A549 (cell line): ENCODE results near the gene SIGLECL1. TPM values are rescaled to one million over a fixed set of nuclear protein-coding genes. Genes with fewer than 3 reads are reported as not detected.

Experiments
- ATAC-seq, 2 experiments: fragments of 200-7000 bp in 1 of 2; fragments of >200 bp in 1 of 2; cut with Nextera tagmentation in 1 of 2; cut with Tn5 transposase in 1 of 2; 3 replicates each; pipeline versions ENCODE4 v1.8.0 to v1.9.1; 2018 to 2020; ENCODE audit warnings: mild to moderate bottlenecking in 1 of 2, moderate library complexity in 1 of 2
- CTCF ChIA-PET: fragments of 300-600 bp; sonication (Branson Sonifier 250); formaldehyde crosslinking; extraction: SDS; loops from one replicate; lab custom pipeline; 2021; ENCODE audit warnings: antibody characterized with exemption, inconsistent platforms; lab: Yijun Ruan, JAX
- POLR2A ChIA-PET: fragments of 350-600 bp; formaldehyde crosslinking; extraction: SDS; loops from one replicate; lab custom pipeline; 2021; ENCODE audit warnings: antibody characterized with exemption, inconsistent platforms; lab: Yijun Ruan, JAX
- DNase-seq, 2 experiments: peaks; one replicate each; pipeline versions ENCODE4 v3.0.0 to v3.0.0-alpha.2; 2011 to 2016; ENCODE audit warnings: low read depth in 1 of 2, low spot score in 1 of 2
- FAIRE-seq: peaks from 2 replicates; lab custom pipeline; 2011; peaks lifted over from hg19 to GRCh38; lab: Jason Lieb, UNC
- H3K27ac ChIP-seq, 2 experiments: fragments of >200 bp; sonication (Bioruptor Twin); formaldehyde crosslinking; 3 replicates each; pipeline ENCODE4 v1.5.1; 2016 to 2017
- H3K4me1 ChIP-seq: fragments of >200 bp; sonication (Bioruptor Twin); formaldehyde crosslinking; 3 replicates; pipeline ENCODE4 v1.6.1; 2016
- H3K4me2 ChIP-seq: fragments of >200 bp; sonication (Bioruptor Twin); formaldehyde crosslinking; 3 replicates; pipeline ENCODE4 v1.6.1; 2016
- H3K4me3 ChIP-seq: fragments of >200 bp; sonication (Bioruptor Twin); formaldehyde crosslinking; 3 replicates; pipeline ENCODE4 v1.5.1; 2016
- H3K9me3 ChIP-seq: fragments of >200 bp; sonication (Bioruptor Twin); formaldehyde crosslinking; 3 replicates; pipeline ENCODE4 v1.6.1; 2016
- BHLHE40 ChIP-seq: IDR thresholded peaks from 2 replicates; pipeline ENCODE4 v1.6.1; 2012; ENCODE audit warnings: low read depth, low read length, inconsistent platforms
- CBX2 ChIP-seq: fragments of 200-600 bp; sonication (generic); IDR thresholded peaks from 2 replicates; pipeline ENCODE4 v1.6.1; 2016; ENCODE audit warnings: low read depth, mild to moderate bottlenecking, borderline replicate concordance
- CTCF ChIP-seq: fragments of >200 bp; sonication (Bioruptor Twin); formaldehyde crosslinking; IDR thresholded peaks from 3 replicates; pipeline ENCODE4 v1.5.1; 2016
- EHMT2 ChIP-seq: fragments of 200-600 bp; sonication (generic); IDR thresholded peaks from 2 replicates; pipeline ENCODE4 v1.6.1; 2016; ENCODE audit warnings: antibody characterized with exemption, low read depth, mild to moderate bottlenecking, moderate library complexity
- EP300 ChIP-seq, 2 experiments: fragments of >200 bp; sonication (Bioruptor Twin); formaldehyde crosslinking; IDR thresholded peaks; 2 replicates in 1 of 2; 3 replicates in 1 of 2; pipeline ENCODE4 v1.6.1; 2016 to 2017
- ESRRA ChIP-seq: fragments of 150-350 bp; IDR thresholded peaks from 2 replicates; pipeline ENCODE4 v1.6.1; 2014; ENCODE audit warnings: mild to moderate bottlenecking, low read length, borderline replicate concordance
- HMGXB4 ChIP-seq: fragments of 250-450 bp; sonication (Bioruptor Pico); IDR thresholded peaks from 2 replicates; pipeline ENCODE4 v1.5.0; 2021; ENCODE audit warnings: mild to moderate bottlenecking, moderate library complexity, borderline replicate concordance
- HOXA7 ChIP-seq: fragments of 250-450 bp; sonication (Bioruptor Pico); IDR thresholded peaks from 2 replicates; pipeline ENCODE4 v1.5.0; 2020; ENCODE audit warnings: mild to moderate bottlenecking, moderate library complexity
- JUN ChIP-seq, 2 experiments: fragments of >200 bp; sonication (Bioruptor Twin); formaldehyde crosslinking; IDR thresholded peaks; 2 replicates in 1 of 2; 3 replicates in 1 of 2; pipeline ENCODE4 v1.6.1; 2016 to 2017
- JUNB ChIP-seq: fragments of >200 bp; sonication (Bioruptor Twin); formaldehyde crosslinking; IDR thresholded peaks from 2 replicates; pipeline ENCODE4 v1.6.1; 2016
- KDM1A ChIP-seq: fragments of 200-600 bp; sonication (generic); IDR thresholded peaks from 2 replicates; pipeline ENCODE4 v1.6.1; 2016; ENCODE audit warnings: low read depth, mild to moderate bottlenecking
- KDM5A ChIP-seq: fragments of 200-600 bp; sonication (generic); IDR thresholded peaks from 2 replicates; pipeline ENCODE4 v1.6.1; 2016; ENCODE audit warnings: antibody characterized with exemption, mild to moderate bottlenecking
- MAX ChIP-seq: IDR thresholded peaks from 2 replicates; pipeline ENCODE4 v1.6.1; 2012
- NFE2L2 ChIP-seq: fragments of 150-350 bp; conservative IDR thresholded peaks from 2 replicates; pipeline ENCODE4 v1.6.1; 2014; ENCODE audit warnings: low read length
- POLR2A ChIP-seq: IDR thresholded peaks from 2 replicates; pipeline ENCODE4 v1.6.1; 2012; ENCODE audit warnings: mild to moderate bottlenecking, low read length
- RCOR1 ChIP-seq: fragments of 150-350 bp; IDR thresholded peaks from 2 replicates; pipeline ENCODE4 v1.6.1; 2014; ENCODE audit warnings: antibody characterized with exemption, low read length, low read depth
- REST ChIP-seq: fragments of 200-600 bp; sonication (generic); IDR thresholded peaks from 2 replicates; pipeline ENCODE4 v1.6.1; 2016; ENCODE audit warnings: antibody characterized with exemption, mild to moderate bottlenecking, moderate library complexity
- SMC3 ChIP-seq: fragments of >200 bp; sonication (Bioruptor Twin); formaldehyde crosslinking; IDR thresholded peaks from 3 replicates; pipeline ENCODE4 v1.6.1; 2018; ENCODE audit warnings: inconsistent platforms
- SREBF2 ChIP-seq: fragments of 450-650 bp; IDR thresholded peaks from 2 replicates; pipeline ENCODE4 v1.6.1; 2014; ENCODE audit warnings: mild to moderate bottlenecking, moderate library complexity
- TFCP2L1 ChIP-seq: fragments of 250-450 bp; sonication (Bioruptor Pico); IDR thresholded peaks from 2 replicates; pipeline ENCODE4 v1.5.0; 2021; ENCODE audit warnings: mild to moderate bottlenecking
- TP53 ChIP-seq: fragments of 250-450 bp; sonication (Bioruptor Pico); IDR thresholded peaks from 2 replicates; pipeline ENCODE4 v1.5.0; 2021; ENCODE audit warnings: mild to moderate bottlenecking, moderate library complexity
- ZNF302 ChIP-seq: fragments of 250-450 bp; sonication (Bioruptor Pico); IDR thresholded peaks from 2 replicates; pipeline ENCODE4 v1.9.0; 2021; ENCODE audit warnings: inconsistent platforms, mild to moderate bottlenecking, moderate library complexity
- WGBS: methylation state at CpG from one replicate; pipeline ENCODE4 v1.1.6; 2017; ENCODE audit errors: missing lambda C conversion rate; 5-methylcytosine and 5-hydroxymethylcytosine counted together
- polyA plus RNA-seq, 4 experiments: library from polyadenylated mRNA; depleted of rRNA in 3 of 4; stranded (reverse); fragments of >200 nt; fragmentation: RNase III in 1 of 4; extraction: RNeasy Plus Mini Kit Qiagen cat#74134 plus additional on column Dnase treatment in 1 of 4; gene quantifications; 2 replicates in 3 of 4; 3 replicates in 1 of 4; pipeline ENCODE4 v1.2.3, GENCODE V29; 2011 to 2017

The SIGLECL1 gene
- polyA plus RNA-seq, 2 of the 4 experiments (the other 2 are of a cell fraction): not detected

- no peak for DNase-seq
- TF ChIP-seq KDM5A: no peak
- TF ChIP-seq RCOR1: no peak
- no peak for TF ChIP-seq CTCF
- TF ChIP-seq EHMT2: no peak
- no peak for TF ChIP-seq BHLHE40
- no peak for TF ChIP-seq POLR2A
- no peak for TF ChIP-seq REST
- no peak for TF ChIP-seq SMC3
- TF ChIP-seq MAX: no peak
- no peak for TF ChIP-seq ZNF302 (CRISPR knock-in tag)
- TF ChIP-seq JUNB: no peak
- no peak for TF ChIP-seq HOXA7
- TF ChIP-seq EP300 (IDR thresholded peaks at IDR 0.05): no peak
- POLR2A ChIA-PET: no interaction called here
- H3K27ac ChIP-seq: no peak overlapping the region
- no peak for FAIRE-seq
- H3K4me1 ChIP-seq: no peaks in the 10 kb centered on the region
- 0 out of 3 replicates have a peak, but pooled peaks cover 3% of the 10 kb centered on the region for H3K9me3 ChIP-seq
- WGBS: 49% methylated on average over 5 of the region's 5 CpGs
- no peak overlapping the region for H3K4me3 ChIP-seq
- CTCF ChIA-PET: interaction anchor here (0.9 to 2.2 kb wide), 4 partner anchors 10 to 13 kb away, joined by 3 to 12 read pairs (median 5); no protein-coding TSS in a partner anchor
- H3K4me2 ChIP-seq: no peak overlapping the region
- no peak for ATAC-seq
Measured at GRCh38 chr19:51246164-51246552, 4.7 kb upstream of the SIGLECL1 start.

- DNase-seq (no peak), ATAC-seq (no peak), FAIRE-seq (no peak)
- no peak overlapping the region for H3K4me3 ChIP-seq
- ChIA-PET POLR2A (no interaction called here), CTCF (interaction anchor here (1.4 to 2.2 kb wide), 2 partner anchors 10 to 11 kb away, joined by 5 to 12 read pairs; no protein-coding TSS in a partner anchor)
- H3K4me1 ChIP-seq: no peaks in the 10 kb centered on the region
- no peak overlapping the region for H3K4me2 ChIP-seq
- TF ChIP-seq NFE2L2 (no peak), TFCP2L1 (CRISPR knock-in tag) (no peak), RCOR1 (no peak), JUNB (no peak), CBX2 (no peak), KDM5A (no peak), JUN (IDR thresholded peaks at IDR 0.05) (no peak), ESRRA (no peak), SMC3 (no peak), TP53 (no peak), HMGXB4 (no peak), KDM1A (no peak), SREBF2 (no peak)
- no peak overlapping the region for H3K27ac ChIP-seq
- H3K9me3 ChIP-seq: 0 out of 3 replicates have a peak, but pooled peaks cover 3% of the 10 kb centered on the region
- WGBS: 49% methylated on average over 7 of the region's 7 CpGs
Measured at GRCh38 chr19:51247972-51248590, 2.8 kb upstream of the SIGLECL1 start.
